Measurements from ENCODE around the gene LRCH2.

LRCH2 gene

GRCh38 chrX:115233497-115234455 lies at the start of gene LRCH2:
Gene LRCH2 (minus strand): TSS chrX:115234096. CDS start chrX:115234041, 55 bp downstream.
- Histone ChIP-seq H3K4me3 (ENCODE audit: low read length) (peak within 1 kb of the TSS; percentile 73), H3K9ac (ENCODE audit: low read length) (peak within 1 kb of the TSS; percentile 10), H3K27ac (ENCODE audit: low read depth, low read length) (peak within 1 kb of the TSS; percentile 71)

GRCh38 chrX:115269051-115269683 lies 35.3 kb upstream of the LRCH2 start:
- H3K4me1 ChIP-seq (ENCODE audit: control insufficient read depth, insufficient read depth, low read length): no peaks in the 10 kb centered on the region
- H3K9ac ChIP-seq (ENCODE audit: low read length): no peak overlapping the region
- H3K36me3 ChIP-seq (ENCODE audit: control insufficient read depth, insufficient read depth, low read length): no peaks in the 10 kb centered on the region
- H3K27ac ChIP-seq (ENCODE audit: low read depth, low read length): no peak overlapping the region
- no peak overlapping the region for H3K4me3 ChIP-seq (ENCODE audit: low read length)
- H3K27me3 ChIP-seq (ENCODE audit: control insufficient read depth, insufficient read depth, low read length): no peaks in the 10 kb centered on the region

More at GRCh38 chrX:115233497-115234455, at the start of gene LRCH2:
- H3K4me1 ChIP-seq (ENCODE audit: control insufficient read depth, insufficient read depth, low read length): no peaks in the 10 kb centered on the region
- no peaks in the 10 kb centered on the region for H3K36me3 ChIP-seq (ENCODE audit: control insufficient read depth, insufficient read depth, low read length)
- H3K27me3 ChIP-seq (ENCODE audit: control insufficient read depth, insufficient read depth, low read length): no peaks in the 10 kb centered on the region

GRCh38 chrX:115268421-115268820 lies 34.5 kb upstream of the LRCH2 start:
- H3K27ac ChIP-seq (ENCODE audit: low read depth, low read length): no peak overlapping the region
- no peak overlapping the region for H3K4me3 ChIP-seq (ENCODE audit: low read length)
- H3K27me3 ChIP-seq (ENCODE audit: control insufficient read depth, insufficient read depth, low read length): no peaks in the 10 kb centered on the region
- no peak overlapping the region for H3K9ac ChIP-seq (ENCODE audit: low read length)
- no peaks in the 10 kb centered on the region for H3K4me1 ChIP-seq (ENCODE audit: control insufficient read depth, insufficient read depth, low read length)
- no peaks in the 10 kb centered on the region for H3K36me3 ChIP-seq (ENCODE audit: control insufficient read depth, insufficient read depth, low read length)

GRCh38 chrX:115266300-115266699 lies 32.4 kb upstream of the LRCH2 start:
- Histone ChIP-seq H3K9ac (ENCODE audit: low read length) (no peak overlapping the region), H3K27ac (ENCODE audit: low read depth, low read length) (no peak overlapping the region), H3K4me1 (ENCODE audit: control insufficient read depth, insufficient read depth, low read length) (no peaks in the 10 kb centered on the region), H3K4me3 (ENCODE audit: low read length) (no peak overlapping the region), H3K27me3 (ENCODE audit: control insufficient read depth, insufficient read depth, low read length) (no peaks in the 10 kb centered on the region), H3K36me3 (ENCODE audit: control insufficient read depth, insufficient read depth, low read length) (no peaks in the 10 kb centered on the region)

- no peak overlapping the region for H3K27ac ChIP-seq (ENCODE audit: low read depth, low read length)
- H3K9ac ChIP-seq (ENCODE audit: low read length): no peak overlapping the region
- H3K4me1 ChIP-seq (ENCODE audit: control insufficient read depth, insufficient read depth, low read length): no peaks in the 10 kb centered on the region
- no peaks in the 10 kb centered on the region for H3K36me3 ChIP-seq (ENCODE audit: control insufficient read depth, insufficient read depth, low read length)
- no peaks in the 10 kb centered on the region for H3K27me3 ChIP-seq (ENCODE audit: control insufficient read depth, insufficient read depth, low read length)
- H3K4me3 ChIP-seq (ENCODE audit: low read length): no peak overlapping the region
Measured at GRCh38 chrX:115264009-115264408, 30.1 kb upstream of the LRCH2 start.

GRCh38 chrX:115261148-115261547 lies 27.3 kb upstream of the LRCH2 start:
- H3K4me3 ChIP-seq (ENCODE audit: low read length): no peak overlapping the region
- H3K27ac ChIP-seq (ENCODE audit: low read depth, low read length): no peak overlapping the region
- no peaks in the 10 kb centered on the region for H3K27me3 ChIP-seq (ENCODE audit: control insufficient read depth, insufficient read depth, low read length)
- H3K9ac ChIP-seq (ENCODE audit: low read length): no peak overlapping the region
- no peaks in the 10 kb centered on the region for H3K36me3 ChIP-seq (ENCODE audit: control insufficient read depth, insufficient read depth, low read length)
- H3K4me1 ChIP-seq (ENCODE audit: control insufficient read depth, insufficient read depth, low read length): peaks cover 3% of the 10 kb centered on the region

- Histone ChIP-seq H3K27ac (ENCODE audit: low read depth, low read length) (no peak overlapping the region), H3K9ac (ENCODE audit: low read length) (no peak overlapping the region), H3K27me3 (ENCODE audit: control insufficient read depth, insufficient read depth, low read length) (no peaks in the 10 kb centered on the region), H3K36me3 (ENCODE audit: control insufficient read depth, insufficient read depth, low read length) (no peaks in the 10 kb centered on the region), H3K4me1 (ENCODE audit: control insufficient read depth, insufficient read depth, low read length) (peaks cover 3% of the 10 kb centered on the region), H3K4me3 (ENCODE audit: low read length) (no peak overlapping the region)
Measured at GRCh38 chrX:115260330-115260729, 26.4 kb upstream of the LRCH2 start.

- Histone ChIP-seq H3K27ac (ENCODE audit: low read depth, low read length) (no peak overlapping the region), H3K4me1 (ENCODE audit: control insufficient read depth, insufficient read depth, low read length) (peaks cover 3% of the 10 kb centered on the region), H3K27me3 (ENCODE audit: control insufficient read depth, insufficient read depth, low read length) (no peaks in the 10 kb centered on the region), H3K36me3 (ENCODE audit: control insufficient read depth, insufficient read depth, low read length) (no peaks in the 10 kb centered on the region), H3K9ac (ENCODE audit: low read length) (no peak overlapping the region), H3K4me3 (ENCODE audit: low read length) (no peak overlapping the region)
Measured at GRCh38 chrX:115259238-115259875, 25.5 kb upstream of the LRCH2 start.

- no peak overlapping the region for H3K27ac ChIP-seq (ENCODE audit: low read depth, low read length)
Measured at GRCh38 chrX:115257711-115258110, 23.8 kb upstream of the LRCH2 start.

GRCh38 chrX:115255003-115255402 lies 21.1 kb upstream of the LRCH2 start:
- Histone ChIP-seq H3K4me1 (ENCODE audit: control insufficient read depth, insufficient read depth, low read length) (peaks cover 3% of the 10 kb centered on the region), H3K9ac (ENCODE audit: low read length) (no peak overlapping the region), H3K27me3 (ENCODE audit: control insufficient read depth, insufficient read depth, low read length) (no peaks in the 10 kb centered on the region), H3K4me3 (ENCODE audit: low read length) (no peak overlapping the region), H3K36me3 (ENCODE audit: control insufficient read depth, insufficient read depth, low read length) (no peaks in the 10 kb centered on the region), H3K27ac (ENCODE audit: low read depth, low read length) (no peak overlapping the region)

More at GRCh38 chrX:115257711-115258110, 23.8 kb upstream of the LRCH2 start:
- H3K4me1 ChIP-seq (ENCODE audit: control insufficient read depth, insufficient read depth, low read length): peaks cover 3% of the 10 kb centered on the region
- H3K36me3 ChIP-seq (ENCODE audit: control insufficient read depth, insufficient read depth, low read length): no peaks in the 10 kb centered on the region
- no peaks in the 10 kb centered on the region for H3K27me3 ChIP-seq (ENCODE audit: control insufficient read depth, insufficient read depth, low read length)
- no peak overlapping the region for H3K4me3 ChIP-seq (ENCODE audit: low read length)
- no peak overlapping the region for H3K9ac ChIP-seq (ENCODE audit: low read length)

- Histone ChIP-seq H3K27me3 (ENCODE audit: control insufficient read depth, insufficient read depth, low read length) (no peaks in the 10 kb centered on the region), H3K36me3 (ENCODE audit: control insufficient read depth, insufficient read depth, low read length) (no peaks in the 10 kb centered on the region), H3K4me3 (ENCODE audit: low read length) (no peak overlapping the region), H3K9ac (ENCODE audit: low read length) (no peak overlapping the region), H3K4me1 (ENCODE audit: control insufficient read depth, insufficient read depth, low read length) (no peaks in the 10 kb centered on the region), H3K27ac (ENCODE audit: low read depth, low read length) (no peak overlapping the region)
Measured at GRCh38 chrX:115251458-115252233, 17.8 kb upstream of the LRCH2 start.

GRCh38 chrX:115237056-115237455 lies 3.2 kb upstream of the LRCH2 start:
- Histone ChIP-seq H3K27ac (ENCODE audit: low read depth, low read length) (no peak overlapping the region), H3K4me1 (ENCODE audit: control insufficient read depth, insufficient read depth, low read length) (no peaks in the 10 kb centered on the region), H3K36me3 (ENCODE audit: control insufficient read depth, insufficient read depth, low read length) (no peaks in the 10 kb centered on the region), H3K4me3 (ENCODE audit: low read length) (no peak overlapping the region), H3K27me3 (ENCODE audit: control insufficient read depth, insufficient read depth, low read length) (no peaks in the 10 kb centered on the region), H3K9ac (ENCODE audit: low read length) (no peak overlapping the region)

Measured in rectal smooth muscle tissue (tissue), 1 donor.